IPS-18c (cell line): ENCODE data around the gene SLCO3A1.

Experiments
- H3K4me3 ChIP-seq: 2 replicates; pipeline ENCODE4 v1.7.0; 2013; ENCODE audit warnings: low read depth, mild to moderate bottlenecking, low read length, moderate library complexity; ENCODE audit not compliant: insufficient read depth
- H3K9me3 ChIP-seq: one replicate; pipeline ENCODE4 v1.6.1; 2013; ENCODE audit warnings: mild to moderate bottlenecking, low read length, moderate library complexity; ENCODE audit not compliant: control insufficient read depth, insufficient read depth

SLCO3A1 gene

DNA sequence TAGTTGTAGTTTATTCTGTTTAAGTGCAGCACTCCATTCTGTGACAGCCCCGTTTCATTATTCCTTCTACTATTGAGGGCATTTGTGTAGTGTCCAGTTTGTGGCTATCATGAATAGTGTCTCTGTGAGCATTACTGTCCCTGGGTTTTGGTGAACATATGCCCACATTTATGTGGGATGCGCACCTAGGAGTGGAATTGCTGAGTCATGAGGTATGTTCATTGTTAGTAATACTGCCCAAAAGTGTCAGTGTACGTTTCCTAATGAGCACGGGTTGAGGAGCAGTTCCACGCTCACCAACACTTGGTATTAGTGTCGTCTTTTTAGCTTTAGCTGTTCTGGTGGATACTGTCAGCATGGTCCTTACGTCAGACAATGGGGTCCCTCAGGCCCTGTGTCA lies 131.8 kb downstream of the SLCO3A1 start:
- Histone ChIP-seq H3K9me3 (no peaks in the 10 kb centered on the region), H3K4me3 (no peak overlapping the region)

- no peaks in the 10 kb centered on the region for H3K9me3 ChIP-seq
- no peak overlapping the region for H3K4me3 ChIP-seq
Observed at GRCh38 chr15:91988071-91988470, 134.6 kb downstream of the SLCO3A1 start.

DNA sequence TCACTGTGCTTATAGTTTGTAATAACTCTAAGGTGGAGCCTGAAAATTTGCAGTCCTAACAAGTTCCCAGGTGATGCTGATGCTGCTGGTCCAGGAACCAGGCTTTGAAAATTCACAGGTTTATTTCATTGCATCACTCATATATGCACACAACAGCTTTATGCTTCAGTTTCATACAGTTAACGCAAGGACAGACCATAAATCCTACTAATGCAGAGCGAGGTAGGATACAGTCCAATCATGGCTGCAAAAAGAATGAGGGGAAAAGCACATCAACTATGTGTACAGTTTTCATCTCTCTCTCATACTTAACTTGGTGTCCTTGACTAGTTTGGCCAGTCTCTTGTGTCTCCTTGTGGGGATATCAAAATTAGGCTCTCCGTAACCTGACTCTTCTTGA lies 135.1 kb downstream of the SLCO3A1 start:
- no peaks in the 10 kb centered on the region for H3K9me3 ChIP-seq
- no peak overlapping the region for H3K4me3 ChIP-seq

DNA sequence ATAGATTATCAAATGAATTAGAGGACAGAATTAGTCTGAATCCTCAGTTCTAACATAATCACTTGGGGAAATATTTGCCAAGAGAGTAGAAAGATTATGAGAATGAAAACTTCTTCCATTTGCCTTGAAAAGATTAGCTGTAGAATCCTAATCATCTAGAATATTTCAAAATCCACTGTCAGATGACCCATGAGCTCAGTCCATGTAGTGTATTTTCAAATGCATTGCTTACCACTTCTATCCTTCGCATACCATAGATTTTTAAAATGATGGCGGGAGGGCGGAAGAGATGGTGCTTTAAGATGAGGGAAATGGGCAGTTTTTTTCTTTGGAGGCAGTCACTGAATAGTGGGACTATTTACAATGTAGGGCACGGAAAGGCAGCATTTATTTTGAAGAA lies 136.3 kb downstream of the SLCO3A1 start:
- no peaks in the 10 kb centered on the region for H3K9me3 ChIP-seq

DNA sequence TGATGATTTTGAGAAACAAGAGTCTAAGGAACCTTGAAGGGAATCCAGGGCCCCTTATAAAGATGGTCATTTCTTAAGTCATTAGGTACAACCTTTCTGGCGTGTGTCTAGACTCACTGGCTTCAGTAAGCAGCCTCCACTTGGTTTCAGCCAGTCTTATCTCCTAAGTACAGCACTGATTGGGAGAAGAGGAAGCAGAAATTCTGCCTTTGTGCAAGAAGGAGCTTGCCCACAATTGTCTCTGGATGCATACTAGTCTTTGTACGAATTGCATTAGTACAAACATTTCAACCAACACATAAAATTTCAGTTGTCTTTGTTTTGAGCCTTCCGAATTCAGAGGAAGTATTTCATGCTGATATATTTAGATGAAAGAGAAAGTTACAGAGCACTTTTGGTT lies 139.4 kb downstream of the SLCO3A1 start:
- Histone ChIP-seq H3K4me3 (no peak overlapping the region), H3K9me3 (no peaks in the 10 kb centered on the region)

More for the DNA sequence above, 136.3 kb downstream of the SLCO3A1 start:
- no peak overlapping the region for H3K4me3 ChIP-seq

GRCh38 chr15:91995146-91995545 lies 141.6 kb downstream of the SLCO3A1 start:
- Histone ChIP-seq H3K4me3 (no peak overlapping the region), H3K9me3 (no peaks in the 10 kb centered on the region)

DNA sequence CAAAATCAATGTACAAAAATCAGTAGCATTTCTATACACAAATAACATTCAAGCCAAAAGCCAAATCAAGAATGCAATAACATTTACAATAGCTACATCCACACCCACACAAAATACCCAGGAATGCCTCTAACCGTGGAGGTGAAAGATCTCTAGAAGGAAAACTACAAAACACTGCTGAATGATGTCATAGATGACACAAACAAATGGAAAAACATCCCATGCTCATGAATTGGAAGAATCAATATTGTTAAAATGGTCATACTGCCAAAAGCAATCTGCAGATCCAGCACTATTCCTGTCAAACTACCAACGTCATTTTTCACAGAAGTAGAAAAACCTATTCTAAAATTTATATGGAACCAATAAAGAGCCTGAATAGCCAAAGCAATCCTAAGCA lies 143.7 kb downstream of the SLCO3A1 start:
- Histone ChIP-seq H3K4me3 (no peak overlapping the region), H3K9me3 (no peaks in the 10 kb centered on the region)

- H3K4me3 ChIP-seq: no peak overlapping the region
- no peaks in the 10 kb centered on the region for H3K9me3 ChIP-seq
Observed at GRCh38 chr15:92000709-92001108, 147.2 kb downstream of the SLCO3A1 start.

DNA sequence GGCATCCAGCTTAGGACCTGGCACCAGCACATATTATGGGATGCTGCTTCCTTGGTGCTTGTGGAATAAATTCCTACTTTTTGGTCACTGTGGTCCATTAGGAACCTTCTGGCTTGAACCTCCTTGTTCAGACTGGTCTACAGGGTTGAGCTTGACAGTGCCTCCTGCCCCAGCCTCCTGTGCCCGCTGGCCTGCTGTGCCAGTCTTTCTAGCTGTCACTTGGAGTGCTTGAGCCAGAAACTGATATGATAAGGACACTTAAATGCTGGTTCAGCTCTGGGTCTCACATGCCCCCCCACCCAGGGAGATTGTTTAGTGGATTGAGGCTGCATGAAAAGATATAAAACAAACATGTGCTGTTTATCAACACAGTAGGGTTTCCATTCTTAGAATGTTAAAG lies 147.8 kb downstream of the SLCO3A1 start:
- Histone ChIP-seq H3K4me3 (no peak overlapping the region), H3K9me3 (no peaks in the 10 kb centered on the region)

GRCh38 chr15:92002666-92003065 lies 149.2 kb downstream of the SLCO3A1 start:
- Histone ChIP-seq H3K9me3 (no peaks in the 10 kb centered on the region), H3K4me3 (no peak overlapping the region)

DNA sequence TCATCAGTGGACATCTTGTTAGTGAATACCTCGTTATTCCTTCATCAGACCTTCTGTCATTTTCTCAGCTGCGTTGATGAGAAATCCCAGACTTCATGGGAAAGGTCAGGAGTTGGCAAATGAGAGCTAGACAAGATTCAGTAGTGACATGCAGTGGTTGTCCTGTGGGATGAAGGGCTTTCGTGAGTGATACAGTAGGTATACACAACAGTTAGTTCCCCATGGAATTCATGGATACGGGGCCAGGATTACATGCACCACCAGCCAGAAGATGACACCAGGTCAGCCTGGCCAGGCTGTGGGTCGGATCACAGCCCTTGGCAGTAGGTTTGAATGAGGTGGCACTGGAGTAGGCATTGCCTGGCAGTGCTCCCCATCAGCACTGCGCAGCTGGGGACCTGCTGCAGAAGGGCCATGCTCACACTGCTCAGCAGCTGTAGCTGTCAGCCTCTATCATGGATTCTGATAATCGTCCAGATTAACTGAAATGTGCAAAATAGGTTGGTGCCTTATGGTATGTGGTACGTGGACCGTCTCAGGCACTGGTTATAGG lies 150.1 kb downstream of the SLCO3A1 start:
- no peaks in the 10 kb centered on the region for H3K9me3 ChIP-seq

DNA sequence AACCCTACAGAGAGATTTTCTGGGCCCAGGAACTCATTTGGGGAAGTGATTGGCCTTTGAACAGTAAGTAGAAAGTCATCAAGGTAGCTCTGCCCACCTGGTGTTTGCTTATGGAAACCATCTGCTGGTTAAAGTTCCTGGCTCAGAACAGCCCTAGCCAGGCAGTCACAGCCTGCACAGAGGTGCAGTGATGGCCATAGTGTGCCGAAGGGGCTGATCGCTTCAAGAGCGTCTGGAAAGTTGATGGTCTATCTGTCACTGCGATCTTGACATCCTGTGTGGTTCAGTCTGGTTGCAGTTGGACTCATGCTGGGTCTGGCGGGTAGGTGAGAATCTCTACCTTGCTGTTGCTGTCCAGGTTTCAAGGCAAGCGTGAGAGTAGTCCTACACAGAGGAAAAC lies 151.6 kb downstream of the SLCO3A1 start:
- Histone ChIP-seq H3K4me3 (no peak overlapping the region), H3K9me3 (no peaks in the 10 kb centered on the region)

More for the DNA sequence above, 150.1 kb downstream of the SLCO3A1 start:
- no peak overlapping the region for H3K4me3 ChIP-seq

- Histone ChIP-seq H3K4me3 (no peak overlapping the region), H3K9me3 (no peaks in the 10 kb centered on the region)
Observed at GRCh38 chr15:92006186-92007028, 152.9 kb downstream of the SLCO3A1 start.

DNA sequence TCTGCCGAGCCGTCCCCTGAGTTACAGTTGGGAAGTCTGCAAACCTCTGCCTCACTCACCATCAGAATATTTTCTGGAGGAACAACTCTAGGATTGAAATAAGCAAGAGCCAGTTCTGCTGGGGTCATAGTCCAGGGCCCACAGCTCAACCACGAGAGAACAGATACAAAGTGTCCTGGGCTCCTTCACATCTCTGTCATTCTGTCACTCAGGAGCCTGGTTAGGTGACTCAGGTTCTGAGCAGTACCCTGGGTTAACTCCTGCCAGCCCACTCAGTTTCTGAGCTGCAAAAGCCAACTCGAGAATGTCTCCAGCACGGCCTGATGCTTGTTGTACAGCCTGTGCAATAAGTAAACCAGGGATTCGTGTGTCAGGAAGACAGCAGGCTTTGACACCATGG lies 155.7 kb downstream of the SLCO3A1 start:
- no peak overlapping the region for H3K4me3 ChIP-seq

GRCh38 chr15:92011611-92012367 lies 158.3 kb downstream of the SLCO3A1 start:
- Histone ChIP-seq H3K4me3 (no peak overlapping the region), H3K9me3 (peaks cover 2% of the 10 kb centered on the region)

More for the DNA sequence above, 155.7 kb downstream of the SLCO3A1 start:
- no peaks in the 10 kb centered on the region for H3K9me3 ChIP-seq

DNA sequence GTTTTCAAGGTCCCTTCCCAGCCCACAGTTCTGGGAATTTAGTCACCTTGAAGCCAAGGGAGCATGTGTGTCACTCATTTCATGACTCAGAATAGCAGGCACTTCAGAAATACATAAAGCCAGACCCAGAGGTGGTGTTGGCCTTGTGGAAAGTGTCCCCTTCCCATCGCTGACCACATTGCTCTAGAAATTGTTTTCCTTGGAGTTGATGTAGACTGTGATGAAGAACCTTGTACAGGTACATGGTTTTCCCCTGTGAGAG lies 158.8 kb downstream of the SLCO3A1 start:
- H3K9me3 ChIP-seq: peaks cover 2% of the 10 kb centered on the region
- H3K4me3 ChIP-seq: no peak overlapping the region

DNA sequence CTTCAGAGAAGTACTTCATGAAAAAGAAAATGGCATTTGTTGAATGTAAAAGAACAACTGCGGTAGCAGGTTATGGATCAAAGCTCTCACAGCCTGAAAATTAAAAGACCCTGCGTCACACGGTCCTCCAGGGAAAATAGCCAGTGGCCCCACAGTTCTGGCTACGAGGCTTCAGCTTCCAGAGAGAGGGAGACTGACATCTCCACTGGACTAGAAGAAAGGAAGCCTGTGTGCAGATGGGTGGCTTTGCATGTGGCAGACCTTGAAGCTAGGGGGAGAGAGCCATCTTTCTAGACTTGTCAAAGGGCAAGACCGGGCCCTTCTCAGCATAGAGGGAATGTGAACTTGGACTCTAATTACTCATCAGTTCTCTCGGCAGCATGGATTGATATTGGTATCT lies 159.4 kb downstream of the SLCO3A1 start:
- H3K4me3 ChIP-seq: no peak overlapping the region

More for the DNA sequence above, 159.4 kb downstream of the SLCO3A1 start:
- H3K9me3 ChIP-seq: peaks cover 2% of the 10 kb centered on the region
